SK-N-SH treated with all-trans-retinoic acid at 6 μM for 48 hours (cell line): Measurements from ENCODE around the gene ZFP91.

ENCODE experiments used
- ATAC-seq: fragments of 200-7000 bp; cut with Tn5 transposase; 3 replicates; pipeline ENCODE4 v1.9.1; 2020; ENCODE audit warnings: mild to moderate bottlenecking, moderate library complexity
- ARNTL ChIP-seq: fragments of 450-650 bp; formaldehyde crosslinking; IDR thresholded peaks from 2 replicates; pipeline ENCODE4 v1.5.0; 2020; ENCODE audit warnings: low read depth, mild to moderate bottlenecking, moderate library complexity, borderline replicate concordance
- BACH2 ChIP-seq: fragments of 250-450 bp; sonication (Bioruptor Pico); IDR thresholded peaks from 2 replicates; pipeline ENCODE4 v1.9.0; 2021; ENCODE audit warnings: mild to moderate bottlenecking, borderline replicate concordance
- CSDC2 ChIP-seq: fragments of 250-450 bp; sonication (Bioruptor Pico); IDR thresholded peaks from 2 replicates; pipeline ENCODE4 v1.5.0; 2020; ENCODE audit warnings: mild to moderate bottlenecking, moderate library complexity
- ESRRG ChIP-seq: fragments of 250-450 bp; sonication (Bioruptor Pico); IDR thresholded peaks from 2 replicates; pipeline ENCODE4 v1.6.1; 2021; ENCODE audit warnings: mild to moderate bottlenecking
- GLIS3 ChIP-seq: fragments of 250-450 bp; sonication (Bioruptor Pico); IDR thresholded peaks from 2 replicates; pipeline ENCODE4 v1.5.0; 2020; ENCODE audit warnings: mild to moderate bottlenecking, moderate library complexity
- ISL1 ChIP-seq: fragments of 250-450 bp; sonication (Bioruptor Pico); IDR thresholded peaks from 2 replicates; pipeline ENCODE4 v2.1.2; 2022; ENCODE audit warnings: mild to moderate bottlenecking, moderate library complexity
- OSR1 ChIP-seq: fragments of 250-450 bp; sonication (Bioruptor Pico); IDR thresholded peaks from 2 replicates; pipeline ENCODE4 v1.8.0; 2022; ENCODE audit warnings: moderate library complexity, mild to moderate bottlenecking, inconsistent platforms
- RARB ChIP-seq: fragments of 250-450 bp; sonication (Bioruptor Pico); IDR thresholded peaks from 2 replicates; pipeline ENCODE4 v1.8.0; 2021; ENCODE audit warnings: mild to moderate bottlenecking, moderate library complexity
- SNAI2 ChIP-seq: fragments of 250-450 bp; sonication (Bioruptor Pico); IDR thresholded peaks from 2 replicates; pipeline ENCODE4 v1.5.0; 2020; ENCODE audit warnings: mild to moderate bottlenecking, moderate library complexity
- TCF4 ChIP-seq: fragments of 250-450 bp; sonication (Bioruptor Pico); IDR thresholded peaks from 2 replicates; pipeline ENCODE4 v1.8.0; 2021; ENCODE audit warnings: mild to moderate bottlenecking, moderate library complexity, borderline replicate concordance
- TSHZ2 ChIP-seq: fragments of 250-450 bp; sonication (Bioruptor Pico); IDR thresholded peaks from 2 replicates; pipeline ENCODE4 v1.5.0; 2020; ENCODE audit warnings: mild to moderate bottlenecking, moderate library complexity
- ZC3H10 ChIP-seq: fragments of 250-450 bp; sonication (Bioruptor Pico); IDR thresholded peaks from 2 replicates; pipeline ENCODE4 v1.5.1; 2021; ENCODE audit warnings: mild to moderate bottlenecking, moderate library complexity
- ZFP3 ChIP-seq: fragments of 250-450 bp; sonication (Bioruptor Pico); IDR thresholded peaks from 2 replicates; pipeline ENCODE4 v1.5.0; 2020; ENCODE audit warnings: mild to moderate bottlenecking, moderate library complexity
- ZNF8 ChIP-seq: fragments of 450-650 bp; formaldehyde crosslinking; IDR thresholded peaks from 2 replicates; pipeline ENCODE4 v1.5.0; 2020; ENCODE audit warnings: mild to moderate bottlenecking, moderate library complexity
- TF ChIP-seq, protein P1 (sequence below): fragments of 250-450 bp; sonication (Bioruptor Pico); IDR thresholded peaks from 2 replicates; pipeline ENCODE4 v1.8.0; 2021; ENCODE audit warnings: low read depth, mild to moderate bottlenecking, moderate library complexity, borderline replicate concordance
- TF ChIP-seq, protein P2 (sequence below): fragments of 250-450 bp; sonication (Bioruptor Pico); IDR thresholded peaks from 2 replicates; pipeline ENCODE4 v1.5.1; 2021; ENCODE audit warnings: mild to moderate bottlenecking, moderate library complexity
- TF ChIP-seq, protein P3 (sequence below): fragments of 250-450 bp; sonication (Bioruptor Pico); IDR thresholded peaks from 2 replicates; pipeline ENCODE4 v1.5.1; 2020; ENCODE audit warnings: low read depth, mild to moderate bottlenecking, moderate library complexity

Gene ZFP91

DNA sequence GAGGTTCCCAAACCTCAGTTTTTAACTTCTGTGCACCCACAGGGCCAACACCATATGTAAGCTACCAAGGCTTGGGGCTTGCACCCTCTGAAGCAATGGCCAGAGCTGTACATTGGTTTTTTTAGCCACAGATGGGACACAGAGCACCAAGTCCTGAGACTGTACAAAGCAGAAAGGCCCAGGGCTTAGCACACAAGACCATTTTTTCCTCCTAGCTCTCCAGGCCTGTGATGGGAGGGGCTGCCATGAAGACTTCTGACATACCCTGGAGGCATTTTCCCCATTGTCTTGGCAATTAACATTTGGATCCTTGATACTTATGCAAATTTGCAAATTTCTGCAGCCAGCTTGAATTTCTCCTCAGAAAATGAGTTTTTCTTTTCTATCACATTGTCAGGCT is 67.0 kb downstream of the ZFP91 start:
- TF ChIP-seq SNAI2 (CRISPR knock-in tag) (no peak), OSR1 (CRISPR knock-in tag) (no peak), GLIS3 (no peak), ESRRG (CRISPR knock-in tag) (no peak), ISL1 (no peak)
- TF ChIP-seq, protein P1, sequence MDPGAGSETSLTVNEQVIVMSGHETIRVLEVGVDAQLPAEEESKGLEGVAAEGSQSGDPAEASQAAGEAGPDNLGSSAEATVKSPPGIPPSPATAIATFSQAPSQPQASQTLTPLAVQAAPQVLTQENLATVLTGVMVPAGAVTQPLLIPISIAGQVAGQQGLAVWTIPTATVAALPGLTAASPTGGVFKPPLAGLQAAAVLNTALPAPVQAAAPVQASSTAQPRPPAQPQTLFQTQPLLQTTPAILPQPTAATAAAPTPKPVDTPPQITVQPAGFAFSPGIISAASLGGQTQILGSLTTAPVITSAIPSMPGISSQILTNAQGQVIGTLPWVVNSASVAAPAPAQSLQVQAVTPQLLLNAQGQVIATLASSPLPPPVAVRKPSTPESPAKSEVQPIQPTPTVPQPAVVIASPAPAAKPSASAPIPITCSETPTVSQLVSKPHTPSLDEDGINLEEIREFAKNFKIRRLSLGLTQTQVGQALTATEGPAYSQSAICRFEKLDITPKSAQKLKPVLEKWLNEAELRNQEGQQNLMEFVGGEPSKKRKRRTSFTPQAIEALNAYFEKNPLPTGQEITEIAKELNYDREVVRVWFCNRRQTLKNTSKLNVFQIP, result no peak
- TF ChIP-seq, protein P2, sequence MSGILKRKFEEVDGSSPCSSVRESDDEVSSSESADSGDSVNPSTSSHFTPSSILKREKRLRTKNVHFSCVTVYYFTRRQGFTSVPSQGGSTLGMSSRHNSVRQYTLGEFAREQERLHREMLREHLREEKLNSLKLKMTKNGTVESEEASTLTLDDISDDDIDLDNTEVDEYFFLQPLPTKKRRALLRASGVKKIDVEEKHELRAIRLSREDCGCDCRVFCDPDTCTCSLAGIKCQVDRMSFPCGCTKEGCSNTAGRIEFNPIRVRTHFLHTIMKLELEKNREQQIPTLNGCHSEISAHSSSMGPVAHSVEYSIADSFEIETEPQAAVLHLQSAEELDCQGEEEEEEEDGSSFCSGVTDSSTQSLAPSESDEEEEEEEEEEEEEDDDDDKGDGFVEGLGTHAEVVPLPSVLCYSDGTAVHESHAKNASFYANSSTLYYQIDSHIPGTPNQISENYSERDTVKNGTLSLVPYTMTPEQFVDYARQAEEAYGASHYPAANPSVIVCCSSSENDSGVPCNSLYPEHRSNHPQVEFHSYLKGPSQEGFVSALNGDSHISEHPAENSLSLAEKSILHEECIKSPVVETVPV (CRISPR knock-in tag), result no peak
- ATAC-seq, result no peak

DNA sequence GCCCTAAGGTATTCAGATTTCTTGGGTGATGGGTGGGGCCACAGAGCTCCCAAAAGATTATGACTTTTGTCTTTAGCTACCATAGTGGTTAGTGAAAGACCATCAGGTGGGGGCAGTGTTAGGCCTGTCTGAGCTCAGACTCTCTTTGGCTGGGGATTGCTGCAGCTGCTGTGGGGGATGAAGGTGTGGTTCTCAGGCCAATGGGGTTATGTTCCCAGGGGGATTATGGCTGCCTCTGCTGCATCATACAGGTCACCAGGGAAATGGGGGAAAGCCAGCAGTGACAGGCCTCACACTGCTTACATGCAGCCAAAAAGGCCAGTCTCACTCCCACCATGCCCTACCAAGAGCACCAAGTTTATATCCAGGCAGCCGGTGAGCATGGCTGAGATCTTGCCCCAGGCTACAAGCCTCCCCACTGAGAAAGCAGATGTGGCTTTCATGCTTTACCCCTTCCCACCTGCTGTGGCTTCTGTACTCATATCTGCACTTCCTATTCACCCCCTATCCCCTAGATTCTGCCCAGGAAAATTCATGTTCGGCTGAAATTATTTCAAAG is 68.4 kb downstream of the ZFP91 start:
- TF ChIP-seq BACH2, result no peak
- no peak for TF ChIP-seq RARB (CRISPR knock-in tag)
- TF ChIP-seq ZNF8, result no peak
- TF ChIP-seq, protein P2 (CRISPR knock-in tag), result no peak
- TF ChIP-seq OSR1 (CRISPR knock-in tag), result no peak
- ATAC-seq, result no peak

DNA sequence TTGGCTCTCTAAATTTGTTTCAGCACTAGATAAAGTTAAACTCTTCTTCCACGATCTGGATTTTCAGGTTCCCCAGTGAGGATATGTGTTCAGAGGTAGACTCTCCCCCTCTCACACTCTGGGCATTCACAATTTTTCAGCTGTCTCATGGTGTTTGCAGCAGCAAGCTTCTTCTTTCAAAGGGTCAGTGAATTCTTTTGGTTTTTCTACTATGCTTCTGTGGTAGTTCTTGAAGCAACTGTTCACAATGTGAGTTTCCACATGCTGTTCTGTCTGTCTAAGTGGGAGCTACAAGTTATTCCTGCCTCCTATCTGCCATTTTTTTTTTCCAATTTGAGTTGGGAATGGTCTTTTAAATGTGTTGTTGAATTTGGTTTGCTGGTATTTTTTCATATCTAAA is 69.0 kb downstream of the ZFP91 start:
- TF ChIP-seq GLIS3, result no peak
- ATAC-seq, result no peak

- TF ChIP-seq, protein P2 (CRISPR knock-in tag), result no peak
- no peak for TF ChIP-seq ARNTL (CRISPR knock-in tag)
- TF ChIP-seq ISL1, result no peak
- TF ChIP-seq CSDC2 (CRISPR knock-in tag), result no peak
- TF ChIP-seq BACH2, result no peak
- TF ChIP-seq GLIS3, result no peak
- no peak for TF ChIP-seq ZFP3 (CRISPR knock-in tag)
- TF ChIP-seq, protein P3, sequence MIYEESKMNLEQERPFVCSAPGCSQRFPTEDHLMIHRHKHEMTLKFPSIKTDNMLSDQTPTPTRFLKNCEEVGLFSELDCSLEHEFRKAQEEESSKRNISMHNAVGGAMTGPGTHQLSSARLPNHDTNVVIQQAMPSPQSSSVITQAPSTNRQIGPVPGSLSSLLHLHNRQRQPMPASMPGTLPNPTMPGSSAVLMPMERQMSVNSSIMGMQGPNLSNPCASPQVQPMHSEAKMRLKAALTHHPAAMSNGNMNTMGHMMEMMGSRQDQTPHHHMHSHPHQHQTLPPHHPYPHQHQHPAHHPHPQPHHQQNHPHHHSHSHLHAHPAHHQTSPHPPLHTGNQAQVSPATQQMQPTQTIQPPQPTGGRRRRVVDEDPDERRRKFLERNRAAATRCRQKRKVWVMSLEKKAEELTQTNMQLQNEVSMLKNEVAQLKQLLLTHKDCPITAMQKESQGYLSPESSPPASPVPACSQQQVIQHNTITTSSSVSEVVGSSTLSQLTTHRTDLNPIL (CRISPR knock-in tag), result no peak
- TF ChIP-seq RARB (CRISPR knock-in tag), result no peak
- TF ChIP-seq, protein P1, result no peak
- TF ChIP-seq ZC3H10, result no peak
- no peak for TF ChIP-seq TCF4 (CRISPR knock-in tag)
- no peak for TF ChIP-seq ZNF8
- TF ChIP-seq ESRRG (CRISPR knock-in tag), result no peak
- no peak for TF ChIP-seq TSHZ2 (CRISPR knock-in tag)
- no peak for ATAC-seq
Measured at GRCh38 chr11:58649623-58650022, 70.8 kb downstream of the ZFP91 start.
